NCI-H226 (cell line): ENCODE results near the gene NPFFR1.

Experiments
- DNase-seq: peaks from one replicate; pipeline ENCODE4 v3.0.0-alpha.2; 2015

The NPFFR1 gene

GRCh38 chr10:70284542-70285475, 1.0 kb upstream of the NPFFR1 start:
- DNase-seq = no peak

GRCh38 chr10:70283071-70283444, 746 bp downstream of the NPFFR1 start:
- DNase-seq = no peak

DNA sequence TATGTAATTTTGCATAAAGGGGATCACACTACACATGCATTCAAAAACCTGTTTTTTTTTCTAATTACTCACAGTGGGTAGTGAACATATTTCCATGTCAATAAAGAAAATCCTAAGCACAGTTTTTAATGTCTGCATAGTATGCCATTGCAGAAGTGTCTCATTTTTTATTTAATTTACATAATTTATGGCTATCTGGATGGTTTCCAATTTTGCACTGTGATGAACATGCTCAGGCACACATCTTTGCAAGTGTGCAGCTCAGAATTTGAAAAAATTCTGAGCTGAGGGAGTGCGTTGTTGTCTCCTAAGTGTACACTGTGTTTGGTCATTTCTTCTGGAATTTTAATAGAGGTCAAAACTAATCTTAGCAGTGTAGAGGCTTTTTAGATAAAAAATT, 2.2 kb downstream of the NPFFR1 start:
- DNase-seq = no peak

DNA sequence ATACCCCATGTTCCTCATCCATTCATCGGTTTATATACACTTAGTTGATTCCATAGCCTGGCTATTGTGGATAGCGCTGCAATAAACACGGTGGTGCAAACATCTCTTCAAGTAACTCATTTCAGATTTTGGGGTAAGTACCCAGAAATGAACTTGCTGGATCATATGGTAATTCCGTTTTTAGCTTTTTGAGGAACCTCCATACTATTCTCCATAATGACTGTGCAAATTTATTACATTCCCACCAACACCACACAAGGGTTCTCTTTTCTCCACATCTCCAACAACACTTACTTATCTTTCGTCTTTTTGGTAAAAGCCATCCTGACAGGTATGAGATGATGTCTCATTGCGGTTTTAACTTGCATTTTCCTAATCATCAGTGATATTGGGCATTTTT, 3.7 kb downstream of the NPFFR1 start:
- DNase-seq = no peak

GRCh38 chr10:70277396-70278030, 6.3 kb downstream of the NPFFR1 start:
- DNase-seq = no peak

DNA sequence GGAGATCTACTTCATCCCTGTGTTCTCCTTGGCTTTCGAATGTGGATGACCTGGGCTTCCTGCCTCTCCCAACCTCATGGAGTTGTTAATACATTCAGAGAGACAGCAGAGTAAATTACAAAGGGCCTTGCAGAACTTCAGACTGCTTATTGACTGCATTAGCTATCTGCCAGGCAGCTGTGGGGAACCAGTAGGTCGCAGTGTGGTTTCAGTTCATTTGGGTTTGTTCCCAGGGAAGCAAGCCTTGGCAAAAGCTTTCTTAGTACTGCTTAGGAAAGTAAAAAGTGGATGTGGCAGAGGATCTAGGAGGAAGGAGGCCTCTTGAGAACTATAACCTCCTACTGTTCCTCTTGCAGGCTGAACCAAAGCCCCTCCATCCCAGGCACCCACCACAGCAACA, 9.2 kb downstream of the NPFFR1 start:
- DNase-seq = peak; percentile 22

- peak; percentile 36 for DNase-seq
These were observed 10.9 kb downstream of the NPFFR1 start for GRCh38 chr10:70272925-70273316.

- peak; percentile 6 for DNase-seq
These were observed 11.5 kb downstream of the NPFFR1 start for GRCh38 chr10:70271996-70272924.

- no peak for DNase-seq
These were observed 12.9 kb downstream of the NPFFR1 start for GRCh38 chr10:70270952-70271351.

DNA sequence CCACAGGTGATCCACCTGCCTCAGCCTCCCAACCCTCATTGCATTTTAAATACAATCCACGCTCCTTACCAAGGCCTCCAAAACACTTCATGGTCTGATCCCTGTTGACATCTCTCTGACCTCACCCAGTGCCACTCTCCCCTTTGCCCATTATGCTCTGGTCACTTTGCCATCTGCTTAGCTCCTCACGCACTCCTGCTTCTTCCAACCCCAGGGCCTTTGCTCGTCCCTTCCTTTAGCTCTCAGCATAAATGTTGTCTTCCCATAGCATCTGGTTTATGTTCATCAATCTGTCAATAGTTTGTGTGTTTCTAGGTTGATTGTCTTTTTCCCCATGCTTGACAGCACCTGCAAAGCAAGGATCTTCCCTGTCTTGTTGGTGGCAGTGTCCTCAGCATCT, 14.1 kb downstream of the NPFFR1 start:
- DNase-seq = no peak

- DNase-seq = no peak
These were observed 15.4 kb downstream of the NPFFR1 start for GRCh38 chr10:70268376-70268775.

DNA sequence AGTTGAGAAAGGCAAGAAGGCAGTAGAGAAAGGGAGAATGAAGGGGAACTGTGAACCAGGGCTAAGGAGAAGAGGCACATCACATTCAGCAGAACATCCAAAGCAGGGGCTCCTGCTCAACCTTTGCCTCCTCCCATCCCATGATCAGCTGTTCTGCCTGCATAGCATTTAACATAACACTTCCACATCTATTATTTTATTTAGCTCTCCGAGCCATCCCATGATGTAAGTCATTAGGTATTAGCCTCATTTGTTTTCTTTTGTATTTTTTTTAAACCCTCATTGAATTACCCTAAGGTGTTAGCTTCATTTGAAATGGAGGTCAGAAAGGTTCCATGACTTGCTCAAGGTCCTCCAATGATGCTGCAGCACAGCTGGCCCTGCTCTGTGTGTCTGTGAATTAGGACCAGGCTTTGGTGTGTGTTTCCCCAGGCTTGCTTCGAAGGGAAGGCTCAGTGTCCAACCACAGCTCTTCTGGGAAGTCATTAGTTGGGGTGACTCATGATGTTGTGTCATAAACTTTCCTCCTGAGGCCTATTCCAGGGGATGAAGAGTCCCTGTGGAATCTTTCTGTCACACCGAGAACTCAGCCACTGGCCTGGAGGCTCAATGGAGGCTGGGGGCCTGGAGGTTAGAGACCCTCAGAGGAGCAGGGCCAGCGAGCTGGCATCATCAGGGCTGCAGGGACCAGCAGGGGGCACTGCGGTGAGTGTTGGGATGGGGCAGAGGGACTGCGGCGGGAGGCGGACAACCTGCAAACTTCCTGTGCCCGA, 16.5 kb downstream of the NPFFR1 start:
- peak; percentile 83 for DNase-seq

- DNase-seq = no peak
These were observed 17.1 kb downstream of the NPFFR1 start for GRCh38 chr10:70266701-70267100.

- no peak for DNase-seq
These were observed 17.7 kb downstream of the NPFFR1 start for GRCh38 chr10:70266056-70266455.

GRCh38 chr10:70265032-70265689, 18.6 kb downstream of the NPFFR1 start:
- DNase-seq = peak; percentile 20

DNA sequence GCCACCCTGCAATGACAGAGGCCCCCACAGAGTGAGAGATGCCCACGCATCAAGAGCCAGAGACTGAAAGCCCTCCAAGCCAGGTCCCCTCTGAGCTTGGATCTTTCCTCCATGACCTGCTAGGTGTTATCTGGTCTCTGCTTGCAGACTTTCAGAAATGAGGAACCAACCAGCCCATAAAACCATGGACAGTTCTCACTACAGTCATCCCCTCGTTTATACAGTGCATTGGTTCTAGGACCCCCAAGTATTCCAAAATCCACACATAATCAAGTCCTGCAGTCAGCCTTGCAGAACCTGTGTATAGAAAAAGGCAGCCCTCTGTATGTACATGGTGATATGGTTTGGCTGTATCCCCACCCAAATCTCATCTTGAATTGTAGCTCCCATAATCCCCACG, 23.1 kb downstream of the NPFFR1 start:
- no peak for DNase-seq

GRCh38 chr10:70260259-70260658, 23.5 kb downstream of the NPFFR1 start:
- no peak for DNase-seq

DNA sequence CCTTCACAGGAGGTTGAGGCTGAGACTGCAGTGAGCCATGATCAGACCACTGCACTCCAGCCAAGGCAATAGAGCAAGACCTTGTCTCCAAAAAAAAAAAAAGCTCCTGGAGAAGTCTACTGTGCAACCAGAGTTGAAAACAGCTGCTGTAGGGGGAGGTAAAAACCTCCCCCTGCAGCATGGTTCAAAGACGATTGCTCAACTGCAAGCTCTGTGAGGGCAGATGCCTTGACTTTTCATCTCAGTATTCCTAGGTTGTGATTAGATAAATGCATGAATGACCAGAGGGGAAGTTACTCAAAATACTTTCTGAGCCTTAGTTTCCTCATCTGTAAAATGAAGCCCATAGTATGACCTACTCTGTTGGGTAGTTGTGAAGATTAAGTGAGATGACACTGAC, 25.6 kb downstream of the NPFFR1 start:
- peak; percentile 20 for DNase-seq

DNA sequence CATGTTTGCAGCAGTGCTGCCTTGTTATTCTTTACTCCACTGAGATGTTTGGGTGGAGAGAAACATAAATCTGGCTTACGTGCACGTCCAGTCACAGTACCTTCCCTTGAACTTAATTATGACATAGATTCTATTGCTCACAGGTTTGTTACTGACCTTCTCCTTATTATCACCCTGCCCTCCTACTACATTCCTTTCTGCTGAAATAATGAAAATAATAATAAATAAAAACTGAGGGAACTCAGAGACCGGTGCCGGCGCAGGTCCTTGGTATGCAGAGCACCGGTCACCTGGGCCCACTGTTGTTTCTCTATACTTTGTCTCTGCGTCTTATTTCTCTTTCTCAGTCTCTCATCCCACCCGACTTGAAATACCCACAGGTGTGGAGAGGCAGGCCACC, 26.0 kb downstream of the NPFFR1 start:
- DNase-seq = peak; percentile 52

GRCh38 chr10:70256463-70256862, 27.3 kb downstream of the NPFFR1 start:
- DNase-seq = no peak

- peak; percentile 29 for DNase-seq
These were observed 28.2 kb downstream of the NPFFR1 start for GRCh38 chr10:70255329-70256299.
